ENCODE measurements around the gene MRPL50. TPM values are rescaled to one million over a fixed set of nuclear protein-coding genes. Genes with fewer than 3 reads are reported as not detected.

The MRPL50 gene
- total RNA-seq = 7.7 and 11.0 TPM in 2 replicates

DNA sequence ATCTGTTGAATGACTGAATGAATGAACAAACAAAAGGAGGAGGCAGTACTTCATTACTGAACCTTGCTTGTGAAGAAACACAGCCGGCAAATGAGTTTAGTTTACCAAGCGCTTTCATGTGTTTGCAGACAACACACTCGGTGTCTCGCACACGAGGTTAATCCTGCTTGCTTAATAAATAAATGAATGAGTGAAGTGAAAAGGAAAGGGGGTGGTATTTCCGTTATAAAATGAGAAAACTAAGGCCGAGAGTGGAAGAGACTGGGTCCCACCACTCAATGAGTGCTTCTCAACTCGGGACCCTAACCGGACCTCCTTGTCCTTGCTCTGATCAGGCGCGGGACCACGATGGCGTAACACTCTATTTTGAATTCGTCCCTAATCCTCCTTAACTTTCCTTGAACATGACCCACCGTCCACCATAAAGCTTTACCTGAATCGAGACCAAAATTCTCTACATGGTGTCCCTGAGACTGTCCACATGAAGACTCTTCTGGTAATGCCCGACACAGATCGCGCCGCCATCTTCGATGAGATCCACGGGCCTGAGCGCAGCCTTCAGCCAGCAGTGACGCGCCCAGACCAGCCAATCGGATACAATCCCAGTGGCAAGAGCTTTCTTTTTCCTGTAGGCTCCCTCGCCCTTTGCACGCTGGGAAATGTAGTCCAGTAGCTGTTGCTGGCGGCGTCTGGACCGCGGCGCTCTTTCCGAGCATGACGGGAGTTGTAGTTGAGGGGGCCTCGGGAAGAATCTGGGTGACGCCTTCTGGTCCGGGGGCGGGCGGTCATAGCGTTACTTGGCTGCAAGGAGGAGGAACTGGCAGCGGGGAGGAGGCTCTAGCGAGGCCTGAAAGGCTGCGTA lies at the start of gene MRPL50, which contains the start of gene ZNF189:
TSS of gene MRPL50 (minus strand) at position 551 of the 862 bp plus-strand sequence. CDS start at position 525, 26 bp downstream.
TSS of gene ZNF189 (plus strand) at position 784 of the 862 bp plus-strand sequence. CDS start 306 bp downstream, outside the sequence.

GRCh38 chr9:101435601-101436079 lies 37.2 kb upstream of the MRPL50 start, which contains the start of gene ALDOB:
Gene ALDOB, minus strand, starts transcription at chr9:101435774. Its CDS starts 4,887 bp downstream, at chr9:101430887.

GRCh38 chr9:101384873-101385536 lies 13.4 kb downstream of the MRPL50 start, which contains the start of gene BAAT:
Gene BAAT, minus strand, starts transcription at chr9:101385006. Its CDS starts 13,602 bp downstream, at chr9:101371404.

Other genes starting within 250 kb of the MRPL50 start
- 0.16 TPM in 1 of 2 replicates, not detected in the other for gene BAAT, start 13.6 kb downstream of the MRPL50 start, total RNA-seq
- 15.7 and 16.9 TPM in 2 replicates for gene ZNF189, start 233 bp upstream of the MRPL50 start, total RNA-seq
- not detected in 2 replicates for gene ALDOB, start 37.2 kb upstream of the MRPL50 start, total RNA-seq
- 31.7 and 45.4 TPM in 2 replicates for gene RNF20, start 135.2 kb upstream of the MRPL50 start, total RNA-seq
- gene PPP3R2, start 196.4 kb upstream of the MRPL50 start, total RNA-seq = 0.09 TPM in 1 of 2 replicates, not detected in the other